Measurements from ENCODE around the gene CSF3R.

CSF3R gene

GRCh38 chr1:36482724-36483388, at the start of gene CSF3R:
TSS of gene CSF3R (minus strand) at chr1:36482913. CDS start at chr1:36479496, 3,417 bp downstream.
- DNase-seq, result no peak

DNA sequence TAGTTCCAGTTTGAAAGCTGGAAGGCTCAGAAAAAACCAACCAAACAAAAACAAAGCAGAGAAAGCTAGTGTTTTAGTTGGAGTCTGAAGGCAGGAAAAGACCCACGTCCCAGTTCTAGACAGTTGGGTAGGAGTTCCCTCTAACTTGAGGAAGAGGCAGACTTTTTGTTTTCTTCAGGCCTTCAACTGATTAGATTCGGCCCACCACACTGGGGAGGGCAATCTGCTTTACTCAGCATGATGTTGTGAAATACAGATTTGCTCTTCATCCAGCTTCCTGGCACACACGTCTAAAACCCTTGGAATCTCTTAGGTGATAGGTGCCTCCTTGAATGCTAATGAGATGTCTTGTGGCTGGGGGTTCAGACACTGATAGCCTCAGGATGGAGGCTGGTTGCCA, 49.1 kb upstream of the CSF3R start:
- DNase-seq, result no peak

DNA sequence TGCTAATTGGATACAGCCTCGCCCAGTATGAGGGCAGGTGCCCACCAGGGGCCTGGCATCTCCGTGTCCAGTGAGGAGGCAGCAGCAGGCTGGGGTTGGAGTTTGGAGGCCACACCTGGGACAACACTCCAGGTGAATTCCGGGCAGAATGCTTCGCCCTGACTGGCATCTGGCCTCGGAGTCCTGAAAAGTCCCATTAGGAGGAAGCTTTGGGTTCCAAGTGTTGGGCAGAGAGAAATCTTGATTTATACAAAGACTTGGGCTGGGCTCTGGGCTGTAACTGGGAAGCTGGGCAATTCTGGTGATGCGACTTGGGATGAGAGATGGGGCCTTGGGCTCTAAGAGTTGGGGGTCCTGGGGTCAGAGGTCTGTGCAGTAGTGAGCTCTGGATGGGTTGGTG, 48.1 kb upstream of the CSF3R start:
- DNase-seq, result no peak

DNA sequence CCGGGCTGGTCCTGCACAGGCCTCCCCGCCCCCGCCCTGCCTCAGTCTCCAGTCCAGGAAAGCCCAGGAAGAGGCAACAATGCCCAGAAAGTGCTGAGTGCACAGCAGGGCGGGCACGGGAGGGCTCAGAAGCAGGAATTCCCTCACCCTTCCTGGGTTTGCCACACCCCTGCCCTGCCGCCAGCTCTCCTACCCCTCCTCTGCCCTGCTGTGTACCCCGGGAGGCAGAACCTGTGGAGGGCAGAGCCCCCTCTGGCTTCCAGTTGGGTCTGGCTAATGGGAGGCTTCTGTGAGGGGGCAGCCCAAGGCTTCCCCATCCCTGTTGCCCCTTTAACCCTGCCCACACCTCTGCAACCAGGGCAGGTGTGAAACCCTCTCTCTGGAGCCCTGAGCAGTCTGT, 47.5 kb upstream of the CSF3R start:
- DNase-seq, result no peak

- no peak for DNase-seq
Measured at GRCh38 chr1:36529769-36530260, 47.1 kb upstream of the CSF3R start.

- DNase-seq, result peak; percentile 45
Measured at GRCh38 chr1:36528361-36529349, 45.9 kb upstream of the CSF3R start.

DNA sequence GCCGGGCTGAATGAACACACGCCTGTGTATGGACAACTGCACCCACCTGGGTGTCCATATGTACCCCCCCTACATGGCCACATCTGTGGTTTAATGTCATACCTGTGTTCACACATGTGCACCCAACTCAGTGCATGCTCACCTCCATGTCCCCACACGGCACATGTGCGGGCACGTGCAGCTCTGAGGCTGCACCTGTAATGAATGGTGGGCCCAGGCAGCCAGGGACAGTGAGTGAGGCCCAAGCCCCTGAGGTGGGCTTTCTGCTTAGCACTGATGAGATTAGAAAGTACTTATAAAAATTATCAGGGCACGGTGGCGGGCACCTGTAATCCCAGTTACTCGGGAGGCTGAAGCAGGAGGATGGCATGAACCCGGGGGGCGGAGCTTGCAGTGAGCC, 42.5 kb upstream of the CSF3R start:
- peak; percentile 21 for DNase-seq

GRCh38 chr1:36524359-36525062, 41.8 kb upstream of the CSF3R start:
- peak; percentile 24 for DNase-seq

- DNase-seq, result no peak
Measured at GRCh38 chr1:36523850-36524249, 41.1 kb upstream of the CSF3R start.

- no peak for DNase-seq
Measured at GRCh38 chr1:36523230-36523495, 40.5 kb upstream of the CSF3R start.

- DNase-seq, result peak; percentile 47
Measured at GRCh38 chr1:36522461-36523229, 39.9 kb upstream of the CSF3R start.

GRCh38 chr1:36522021-36522420, 39.3 kb upstream of the CSF3R start:
- DNase-seq, result peak; percentile 24

GRCh38 chr1:36520771-36521420, 38.2 kb upstream of the CSF3R start:
- DNase-seq, result no peak

- no peak for DNase-seq
Measured at GRCh38 chr1:36520056-36520455, 37.3 kb upstream of the CSF3R start.

DNA sequence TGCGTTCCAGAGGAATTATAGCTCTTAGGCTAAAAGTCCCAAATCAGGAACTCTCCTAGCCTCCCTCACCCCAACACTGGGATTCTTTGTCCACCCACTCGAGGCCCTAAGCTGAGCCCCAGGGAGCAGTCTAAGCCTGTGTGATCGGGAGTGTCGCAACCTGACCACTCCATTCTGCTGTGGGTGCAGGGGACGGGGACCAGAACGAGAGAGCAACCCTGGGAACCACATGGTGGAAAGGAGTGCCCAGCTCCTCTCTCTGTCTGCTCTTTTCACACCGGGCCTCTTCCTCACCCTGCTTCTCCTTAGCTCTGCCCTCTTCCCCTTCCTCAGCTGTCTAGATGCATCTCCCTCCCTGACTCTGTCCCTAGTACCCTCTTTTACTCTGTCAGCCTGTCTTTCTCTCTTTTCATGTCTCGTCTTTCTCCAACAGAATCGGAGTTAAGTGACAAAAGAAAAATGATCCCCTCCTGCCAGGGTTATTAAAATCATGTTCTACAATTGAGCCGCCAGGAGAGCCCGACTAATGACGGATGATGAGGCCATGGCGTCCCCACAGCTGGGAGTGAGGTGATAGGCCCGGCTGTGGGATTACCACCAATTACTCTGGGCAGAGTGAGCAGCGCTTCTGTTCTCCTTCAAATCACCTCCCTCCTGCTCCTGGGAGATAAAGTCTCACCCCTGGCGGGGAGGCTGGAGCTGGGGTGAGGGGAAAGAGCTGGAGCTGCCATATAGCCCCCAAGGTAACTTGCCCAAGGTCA, 34.5 kb upstream of the CSF3R start:
- no peak for DNase-seq

GRCh38 chr1:36516372-36517010, 33.8 kb upstream of the CSF3R start:
- peak; percentile 73 for DNase-seq

DNA sequence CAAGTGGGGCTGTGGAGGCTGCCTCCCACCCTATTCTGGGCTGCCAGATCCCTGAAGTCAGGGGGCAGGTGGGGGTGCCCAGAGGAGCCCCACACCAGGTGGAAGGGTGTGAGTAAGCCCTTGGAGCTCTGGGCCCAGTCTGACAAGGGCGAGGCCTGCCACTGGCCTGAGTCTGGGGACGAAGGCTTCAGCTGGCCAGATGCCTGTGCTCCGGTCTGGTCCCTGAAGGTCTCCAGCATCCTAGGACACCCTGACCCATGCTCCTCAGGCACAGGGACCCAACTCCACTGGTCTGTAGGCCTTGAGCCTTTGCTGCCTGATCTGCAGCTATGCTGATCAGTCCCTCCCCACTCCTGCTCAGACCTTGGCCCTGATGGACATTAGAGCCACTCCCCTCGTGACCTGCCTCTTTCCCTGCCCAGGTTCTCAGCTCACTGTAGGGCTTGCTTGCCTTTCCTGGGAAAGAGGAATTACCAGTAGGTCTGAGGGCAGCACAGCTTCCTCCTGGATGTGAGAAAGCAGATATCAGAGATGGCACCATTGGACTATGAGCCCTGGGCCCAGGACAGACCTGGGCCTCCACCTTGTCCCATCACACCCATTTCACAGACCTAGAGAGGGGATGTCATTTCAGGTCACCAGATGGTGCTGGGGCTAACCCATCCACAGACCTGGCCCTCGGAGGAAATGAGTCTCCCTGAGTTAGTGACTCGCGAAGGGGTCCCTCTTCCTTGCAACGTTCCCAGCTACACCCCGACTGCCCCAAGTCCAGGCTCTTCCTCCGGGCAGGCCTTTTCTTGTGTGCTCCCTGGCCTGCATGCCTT, 32.8 kb upstream of the CSF3R start:
- DNase-seq, result no peak

DNA sequence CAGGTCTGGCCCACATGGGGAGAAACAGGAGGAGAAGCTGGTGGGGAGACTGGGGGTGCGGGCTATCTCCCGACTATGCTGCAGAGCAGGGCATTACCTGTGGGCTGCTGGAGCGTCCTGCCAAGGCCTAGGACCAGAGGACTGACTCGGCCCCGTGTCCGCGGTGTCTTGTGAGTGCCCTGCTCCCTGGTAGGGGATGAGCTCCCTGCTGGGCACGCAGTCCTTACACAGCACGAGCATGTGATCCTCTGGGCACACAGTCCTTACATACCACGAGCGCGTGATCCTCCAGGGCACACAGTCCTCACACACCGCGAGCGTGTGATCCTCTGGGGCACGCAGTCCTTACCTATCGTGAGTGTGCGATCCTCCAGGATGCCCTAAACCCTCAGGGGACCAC, 31.8 kb upstream of the CSF3R start:
- DNase-seq, result no peak

DNA sequence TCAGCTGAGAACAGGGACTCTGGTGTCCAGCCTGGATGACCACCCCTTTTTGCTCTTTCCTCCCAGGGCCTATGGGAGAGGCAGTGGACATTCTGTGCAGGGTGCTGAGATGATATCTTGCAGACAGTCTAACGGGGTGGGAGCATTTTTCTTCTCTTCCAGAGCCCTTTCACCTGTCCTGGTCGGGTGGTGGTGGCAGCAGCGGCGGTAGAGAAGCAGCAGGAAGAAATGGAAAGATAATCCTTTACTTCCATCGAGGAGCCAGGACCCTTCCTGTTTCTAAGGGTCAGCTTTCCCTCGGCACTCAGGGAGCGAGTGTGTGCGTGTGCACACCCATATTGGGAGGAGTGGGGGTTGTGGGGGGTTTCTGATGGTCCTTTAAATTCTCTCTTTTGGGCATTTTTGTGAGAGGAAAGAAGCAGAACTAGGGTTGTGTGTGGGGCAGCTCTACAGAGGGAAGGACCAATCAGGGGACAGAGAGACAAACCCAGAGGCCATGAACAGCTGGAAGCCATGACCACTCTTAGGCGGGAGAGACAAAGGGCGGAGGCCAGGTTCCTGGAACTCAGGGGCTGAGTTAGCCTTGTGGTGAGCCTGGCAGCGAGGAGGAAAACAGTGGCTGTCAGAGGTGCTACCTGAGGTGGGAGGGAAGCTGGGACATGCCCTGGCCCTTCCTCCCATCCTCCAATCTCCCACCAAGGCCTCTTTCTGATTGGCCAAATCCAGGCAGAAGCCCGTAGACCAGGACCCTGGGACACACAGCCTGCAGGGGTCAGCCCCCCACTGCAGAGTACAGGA, 31.2 kb upstream of the CSF3R start:
- DNase-seq, result no peak
